Stimulated activated CD8-positive, alpha-beta memory T cell treated with anti-CD3 and anti-CD28 coated beads, Interleukin-2, amount 100 ng/mL, for 48 hours (primary cell): Measurements from ENCODE around the gene UHRF1.
"Not testable (repeated sequence)": the region's sequence is repeated elsewhere in the genome, so short reads cannot be mapped to it uniquely, and the experiment has no call there.

ENCODE experiments used
- DNase-seq, 2 donors: peaks; one replicate each; pipeline ENCODE4 v3.0.0-alpha.2; 2020; ENCODE audit warnings: low read depth in 2 of 2

The UHRF1 gene

DNA sequence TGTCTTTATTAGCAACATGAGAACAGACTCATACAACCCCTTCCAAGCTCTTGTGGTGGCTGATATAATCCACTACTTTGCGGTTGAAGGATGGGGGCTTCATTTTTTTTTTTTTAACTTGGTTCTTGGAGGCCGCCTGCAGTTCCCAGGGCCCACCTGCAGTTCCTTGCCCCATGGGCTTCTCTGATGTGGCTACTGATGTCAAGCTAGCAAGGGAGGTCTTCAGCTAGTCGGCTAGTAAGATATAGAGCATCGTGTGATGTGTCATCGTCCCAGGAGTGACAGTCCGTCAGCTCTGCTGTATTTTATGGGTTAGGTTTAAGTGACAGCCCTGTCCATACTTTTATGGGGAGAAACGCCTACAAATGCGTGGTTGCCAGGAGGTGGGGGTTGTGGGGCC lies 26.1 kb downstream of the UHRF1 start:
- no peak for DNase-seq

GRCh38 chr19:4937060-4937459 lies 27.8 kb downstream of the UHRF1 start:
- no peak for DNase-seq

- not testable (repeated sequence) for DNase-seq
Observed at GRCh38 chr19:4938461-4938860, 29.2 kb downstream of the UHRF1 start.

DNA sequence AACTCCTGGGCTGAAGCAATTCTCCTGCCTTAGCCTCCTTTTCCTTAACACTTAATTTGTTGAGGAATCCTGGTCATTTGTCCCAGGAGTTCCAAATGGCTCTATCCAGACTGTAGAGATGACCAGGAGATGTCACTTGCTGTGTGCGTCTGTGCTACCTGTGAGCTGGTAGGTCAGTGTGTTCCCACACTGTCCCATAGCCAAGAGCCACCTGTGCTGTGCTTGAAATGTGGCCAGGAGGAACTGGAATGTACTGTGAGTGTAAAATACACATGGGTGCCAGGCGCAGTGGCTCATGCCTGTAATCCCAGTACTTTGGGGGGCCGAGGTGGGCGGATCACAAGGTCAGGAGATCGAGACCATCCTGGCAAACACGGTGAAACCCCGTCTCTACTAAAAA lies 30.2 kb downstream of the UHRF1 start:
- no peak for DNase-seq

DNA sequence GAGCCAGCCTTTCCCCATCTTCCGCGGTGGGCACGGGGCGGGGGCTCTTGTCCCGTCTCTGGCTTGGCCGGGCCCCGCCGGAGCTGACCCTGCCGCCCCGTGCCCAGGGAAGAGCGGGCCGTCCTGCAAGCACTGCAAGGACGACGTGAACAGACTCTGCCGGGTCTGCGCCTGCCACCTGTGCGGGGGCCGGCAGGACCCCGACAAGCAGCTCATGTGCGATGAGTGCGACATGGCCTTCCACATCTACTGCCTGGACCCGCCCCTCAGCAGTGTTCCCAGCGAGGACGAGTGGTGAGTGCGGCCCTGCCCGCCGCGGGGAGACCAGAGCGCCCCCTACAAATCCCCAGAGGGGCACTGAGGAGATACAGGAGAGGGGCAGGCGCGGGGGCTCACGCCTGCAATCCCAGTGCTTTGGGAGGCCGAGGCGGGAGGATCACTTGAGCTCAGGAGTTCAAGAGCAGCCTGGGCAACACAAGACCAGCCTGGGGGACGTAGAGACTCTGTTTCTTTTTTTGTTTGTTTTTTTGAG lies 32.4 kb downstream of the UHRF1 start:
- not testable (repeated sequence) for DNase-seq

DNA sequence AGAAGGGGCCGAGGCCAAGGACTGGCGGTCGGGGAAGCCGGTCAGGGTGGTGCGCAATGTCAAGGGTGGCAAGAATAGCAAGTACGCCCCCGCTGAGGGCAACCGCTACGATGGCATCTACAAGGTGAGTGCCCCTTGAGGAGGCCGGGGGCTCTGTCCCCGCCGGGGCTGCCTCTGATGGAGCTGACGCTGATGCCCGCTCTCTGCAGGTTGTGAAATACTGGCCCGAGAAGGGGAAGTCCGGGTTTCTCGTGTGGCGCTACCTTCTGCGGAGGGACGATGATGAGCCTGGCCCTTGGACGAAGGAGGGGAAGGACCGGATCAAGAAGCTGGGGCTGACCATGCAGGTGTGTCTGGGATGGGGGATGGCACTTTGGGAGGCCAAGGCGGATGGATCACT lies 41.3 kb downstream of the UHRF1 start:
- DNase-seq = not testable (repeated sequence)

GRCh38 chr19:4951656-4952055 lies 42.4 kb downstream of the UHRF1 start:
- DNase-seq = no peak

GRCh38 chr19:4952945-4953344 lies 43.6 kb downstream of the UHRF1 start:
- DNase-seq = no peak

GRCh38 chr19:4954320-4955149 lies 45.2 kb downstream of the UHRF1 start:
- DNase-seq = not testable (repeated sequence)

DNA sequence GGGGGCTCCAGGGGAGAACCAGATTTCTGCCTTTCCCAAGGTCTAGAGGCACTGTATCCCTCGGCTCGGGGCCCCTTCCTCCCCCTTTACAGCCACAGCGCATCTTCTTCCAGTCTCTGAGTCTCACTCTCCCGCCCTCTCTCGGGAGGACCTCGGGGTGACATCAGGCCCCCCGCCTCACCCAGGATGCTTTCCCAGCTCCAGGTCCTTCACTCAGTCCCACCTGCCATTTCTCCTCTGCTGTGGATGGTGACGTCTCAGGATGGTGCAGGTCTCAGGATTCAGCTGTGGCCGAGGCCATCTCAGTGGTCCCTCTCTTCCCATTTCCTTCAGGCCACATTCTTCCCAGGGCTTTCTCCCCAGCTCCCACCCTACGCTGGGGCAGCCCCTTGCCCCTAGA lies 46.0 kb downstream of the UHRF1 start:
- DNase-seq = no peak

DNA sequence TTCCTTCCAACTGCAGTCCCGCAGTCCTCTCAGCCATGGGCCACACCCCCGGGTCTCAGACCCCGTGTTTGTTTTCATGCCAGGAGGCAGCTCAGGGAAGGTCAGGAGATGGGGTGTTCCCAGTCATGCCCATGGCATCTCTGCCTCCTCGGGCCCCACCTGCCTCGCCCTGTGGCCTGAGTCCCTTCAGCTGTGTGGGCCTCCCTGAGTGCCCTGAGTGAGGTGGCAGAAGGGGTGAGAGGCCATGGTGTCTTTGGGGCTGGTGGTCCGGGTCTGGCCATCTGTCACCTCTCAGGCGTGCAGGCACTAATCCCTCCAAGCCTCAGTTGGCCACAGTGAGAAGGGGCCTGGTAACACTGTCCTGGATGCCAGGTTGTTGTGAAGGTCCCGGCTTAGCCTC lies 48.7 kb downstream of the UHRF1 start:
- no peak for DNase-seq

- DNase-seq = no peak
Observed at GRCh38 chr19:4962085-4962619, 52.9 kb downstream of the UHRF1 start.

- no peak for DNase-seq
Observed at GRCh38 chr19:4965061-4965460, 55.8 kb downstream of the UHRF1 start.

DNA sequence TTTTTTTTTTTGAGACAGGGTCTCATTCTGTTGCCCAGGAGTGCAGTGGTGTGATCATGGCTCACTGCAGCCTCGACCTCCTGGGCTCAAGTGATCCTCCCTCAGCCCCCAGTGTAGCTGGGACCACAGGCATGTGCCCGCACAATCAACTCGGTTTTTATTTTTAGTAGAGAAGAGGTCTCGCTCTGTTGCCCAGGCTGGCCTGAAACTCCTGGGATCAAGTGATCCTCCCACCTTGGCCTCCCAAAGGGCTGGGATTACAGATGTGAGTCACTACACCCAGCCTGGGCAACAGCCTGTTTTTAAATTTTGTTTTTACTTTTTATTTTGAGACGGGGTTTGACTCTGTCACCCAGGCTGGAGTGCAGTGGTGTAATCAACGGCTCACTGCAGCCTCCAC lies 57.3 kb downstream of the UHRF1 start:
- no peak for DNase-seq

DNA sequence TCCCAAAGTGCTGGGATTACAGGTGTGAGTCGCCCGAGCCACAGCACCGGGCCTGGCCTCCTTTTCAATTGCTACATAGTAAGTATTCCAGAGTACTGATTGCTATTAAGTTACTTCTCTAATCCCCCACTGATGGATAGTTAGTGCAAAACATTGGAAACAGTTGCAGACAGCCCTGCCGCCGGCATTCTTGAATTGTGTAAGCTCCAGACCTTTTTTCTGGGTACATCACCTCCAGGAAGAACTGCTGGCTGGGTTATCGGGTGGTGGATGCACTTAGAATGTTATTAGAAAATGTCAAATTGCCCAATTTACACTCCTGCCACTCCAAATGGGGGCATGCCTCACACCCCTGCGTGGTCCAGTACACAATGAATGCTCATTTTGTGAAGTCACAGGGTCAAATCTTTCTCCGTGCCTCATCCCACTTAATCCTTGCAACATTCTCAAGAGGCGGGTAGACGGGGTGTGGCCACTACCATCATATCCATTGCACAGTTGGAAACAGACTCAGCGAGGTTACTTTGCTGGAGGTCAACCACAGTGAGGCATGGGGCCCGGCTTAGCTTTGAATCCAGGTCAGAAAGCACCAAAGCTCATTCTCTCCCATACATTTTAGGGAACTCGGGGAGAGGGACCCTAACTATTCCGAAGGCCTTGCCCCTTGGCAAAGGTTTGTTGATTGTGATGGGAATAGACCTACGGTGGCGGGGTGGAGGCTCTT lies 58.6 kb downstream of the UHRF1 start:
- DNase-seq = no peak

DNA sequence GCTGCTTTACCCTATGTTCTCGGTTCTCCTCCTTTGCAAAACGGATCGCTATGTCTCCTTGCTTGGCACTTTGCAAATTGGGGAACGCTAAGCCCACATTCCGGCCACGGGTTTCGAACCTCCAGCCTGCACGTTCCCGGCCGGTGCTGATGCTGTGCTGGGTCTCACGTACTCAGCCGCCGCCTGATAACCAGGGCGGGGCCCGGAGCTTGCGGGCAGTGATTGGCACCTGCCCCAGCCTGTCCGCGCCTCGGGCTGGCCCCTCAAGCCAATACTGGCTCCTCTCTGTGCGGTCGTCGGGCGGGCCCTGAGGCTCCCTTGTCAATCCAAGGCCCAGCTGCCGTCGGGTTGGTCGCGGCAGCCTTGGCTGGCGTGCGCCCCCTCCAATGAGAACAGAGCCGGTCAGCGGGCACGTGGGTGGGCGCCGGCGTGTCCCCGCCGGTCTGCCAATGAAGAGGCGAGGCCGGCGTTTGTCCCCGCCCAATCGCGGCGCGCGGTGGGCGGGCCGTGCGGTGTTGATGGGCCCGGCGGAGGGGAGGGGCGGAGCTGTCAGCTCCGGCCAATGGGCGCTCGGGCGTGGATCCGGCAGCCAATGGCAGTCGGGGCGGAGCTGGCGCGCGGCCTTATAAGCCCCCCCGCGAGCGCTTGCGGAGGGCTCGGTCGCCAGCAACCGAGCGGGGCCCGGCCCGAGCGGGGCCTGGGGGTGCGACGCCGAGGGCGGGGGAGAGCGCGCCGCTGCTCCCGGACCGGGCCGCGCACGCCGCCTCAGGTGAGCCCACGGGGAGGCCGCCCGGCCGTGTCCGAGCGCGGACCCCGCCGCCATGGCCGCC lies 59.4 kb downstream of the UHRF1 start, which contains the start of gene KDM4B:
KDM4B (plus strand) TSS at position 652 of the 830 bp plus-strand sequence. CDS start 63,778 bp downstream, outside the sequence.
- peak; percentile 97 to 99 for DNase-seq

DNA sequence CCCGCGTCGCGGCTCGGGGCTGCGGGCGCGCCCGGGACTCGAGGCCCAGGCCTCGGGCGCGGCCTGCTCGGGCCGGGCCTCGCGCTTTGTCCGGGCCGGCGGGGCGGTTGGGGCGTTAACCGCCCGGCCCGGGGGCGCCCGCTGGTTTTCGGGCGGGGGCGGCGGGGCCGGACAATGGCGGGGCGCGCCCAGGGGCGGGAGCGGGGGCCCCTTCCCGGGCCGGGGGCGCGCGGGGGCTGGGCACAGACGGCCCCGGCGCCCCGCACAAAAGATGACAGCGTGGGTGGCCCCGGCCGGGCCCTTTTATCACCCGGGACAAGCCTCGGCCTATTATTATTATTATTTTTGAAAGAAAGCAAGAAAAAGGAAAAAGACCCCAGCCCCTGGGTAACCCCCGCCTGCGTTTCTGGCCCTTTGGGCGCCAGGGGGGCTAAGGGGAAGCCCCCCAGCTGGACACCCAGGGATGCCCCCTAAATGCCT lies 60.0 kb downstream of the UHRF1 start:
- no peak for DNase-seq

DNA sequence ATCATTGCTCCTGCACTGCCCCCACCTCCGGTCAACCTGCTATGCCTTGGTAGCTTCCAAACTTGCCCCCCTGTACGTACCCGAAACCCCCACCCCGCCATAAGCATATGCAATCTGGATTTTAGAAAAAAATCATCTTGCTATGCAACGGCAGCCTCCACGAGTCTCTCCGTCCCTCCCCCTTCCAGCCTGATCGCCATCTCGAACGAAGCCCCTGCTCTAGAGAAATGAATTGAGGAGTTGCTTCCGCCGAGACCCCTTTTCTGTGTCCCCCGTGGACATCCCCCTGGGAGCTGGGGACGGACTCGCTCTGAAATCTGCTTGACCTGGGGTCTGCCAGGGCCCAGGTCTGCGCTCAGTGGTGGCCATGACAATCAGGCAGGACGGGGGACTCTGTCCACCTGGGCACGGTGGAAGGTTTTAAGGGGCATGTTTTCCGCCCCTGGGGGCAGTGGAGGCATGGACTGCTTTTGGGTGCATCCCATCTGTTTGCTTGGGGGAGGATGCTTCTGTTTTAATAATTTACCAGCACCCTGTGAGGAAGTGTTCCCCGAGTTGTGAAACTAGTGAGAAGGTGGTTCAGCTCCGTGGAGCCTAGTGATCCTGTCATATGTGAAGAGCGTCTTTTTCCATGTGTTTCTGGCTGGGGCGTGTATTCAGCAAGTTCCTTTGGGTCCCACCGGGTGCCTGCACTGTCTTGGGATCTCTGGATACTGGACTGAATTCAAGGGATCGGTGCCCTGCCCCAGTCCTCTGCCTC lies 60.7 kb downstream of the UHRF1 start:
- no peak for DNase-seq

- DNase-seq = no peak
Observed at GRCh38 chr19:4970558-4971423, 61.5 kb downstream of the UHRF1 start.

GRCh38 chr19:4971424-4971793 lies 62.1 kb downstream of the UHRF1 start:
- peak in 1 of 2 donors; percentile 18 for DNase-seq
